HCT116 (cell line): ENCODE data around the gene EPYC.

Experiments
- ATF3 ChIP-seq: IDR thresholded peaks from 2 replicates; pipeline ENCODE4 v1.6.1; 2012
- CTCF ChIP-seq, 3 experiments: fragments of 200-600 bp in 1 of 3; sonication (generic) in 1 of 3; IDR thresholded peaks in 2 of 3; conservative IDR thresholded peaks in 1 of 3; 2 replicates each; pipeline ENCODE4 v1.5.1; 2012 to 2017; ENCODE audit warnings: low read depth in 2 of 3, low read length in 2 of 3, antibody characterized with exemption in 1 of 3, borderline replicate concordance in 1 of 3, control low read depth in 1 of 3, mild to moderate bottlenecking in 1 of 3, mixed read lengths in 1 of 3, mixed run types in 1 of 3, moderate library complexity in 1 of 3; ENCODE audit not compliant: insufficient read depth in 1 of 3
- EZH2phosphoT487 ChIP-seq: fragments of 200-600 bp; IDR thresholded peaks from 2 replicates; pipeline ENCODE4 v1.6.1; 2018; ENCODE audit warnings: antibody characterized with exemption, borderline replicate concordance
- JUND ChIP-seq: IDR thresholded peaks from 2 replicates; pipeline ENCODE4 v1.6.1; 2012
- POLR2A ChIP-seq: IDR thresholded peaks from 2 replicates; pipeline ENCODE4 v1.7.0; 2011; ENCODE audit warnings: borderline replicate concordance; ENCODE audit not compliant: insufficient read depth, insufficient read length; ENCODE audit errors: extremely low read depth
- SP1 ChIP-seq: IDR thresholded peaks from 2 replicates; pipeline ENCODE4 v1.6.1; 2012; ENCODE audit warnings: low read depth
- ZNF274 ChIP-seq: fragments of 200-500 bp; sonication (Bioruptor generic); IDR thresholded peaks from 2 replicates; pipeline ENCODE4 v1.6.1; 2014; ENCODE audit warnings: mild to moderate bottlenecking, low read depth, low read length, inconsistent platforms
- TF ChIP-seq, protein P1 (sequence below): IDR thresholded peaks from 2 replicates; pipeline ENCODE4 v1.6.1; 2012; ENCODE audit warnings: low read depth
- TF ChIP-seq, protein P2 (sequence below): IDR thresholded peaks from 2 replicates; pipeline ENCODE4 v1.6.1; 2012

GRCh38 chr12:90969346-90969745, 35.4 kb downstream of the EPYC start:
- TF ChIP-seq ZNF274 (no peak), POLR2A (no peak), CTCF (IDR thresholded peaks at IDR 0.05 in 2 of 3, conservative IDR thresholded peaks at IDR 0.05 in 1 of 3; ENCODE audit: borderline replicate concordance in 1 of 3, insufficient read depth in 1 of 3, low read depth in 2 of 3, low read length in 2 of 3) (no peak), EZH2phosphoT487 (no peak), JUND (no peak), ATF3 (no peak), SP1 (no peak)
- TF ChIP-seq, protein P1, sequence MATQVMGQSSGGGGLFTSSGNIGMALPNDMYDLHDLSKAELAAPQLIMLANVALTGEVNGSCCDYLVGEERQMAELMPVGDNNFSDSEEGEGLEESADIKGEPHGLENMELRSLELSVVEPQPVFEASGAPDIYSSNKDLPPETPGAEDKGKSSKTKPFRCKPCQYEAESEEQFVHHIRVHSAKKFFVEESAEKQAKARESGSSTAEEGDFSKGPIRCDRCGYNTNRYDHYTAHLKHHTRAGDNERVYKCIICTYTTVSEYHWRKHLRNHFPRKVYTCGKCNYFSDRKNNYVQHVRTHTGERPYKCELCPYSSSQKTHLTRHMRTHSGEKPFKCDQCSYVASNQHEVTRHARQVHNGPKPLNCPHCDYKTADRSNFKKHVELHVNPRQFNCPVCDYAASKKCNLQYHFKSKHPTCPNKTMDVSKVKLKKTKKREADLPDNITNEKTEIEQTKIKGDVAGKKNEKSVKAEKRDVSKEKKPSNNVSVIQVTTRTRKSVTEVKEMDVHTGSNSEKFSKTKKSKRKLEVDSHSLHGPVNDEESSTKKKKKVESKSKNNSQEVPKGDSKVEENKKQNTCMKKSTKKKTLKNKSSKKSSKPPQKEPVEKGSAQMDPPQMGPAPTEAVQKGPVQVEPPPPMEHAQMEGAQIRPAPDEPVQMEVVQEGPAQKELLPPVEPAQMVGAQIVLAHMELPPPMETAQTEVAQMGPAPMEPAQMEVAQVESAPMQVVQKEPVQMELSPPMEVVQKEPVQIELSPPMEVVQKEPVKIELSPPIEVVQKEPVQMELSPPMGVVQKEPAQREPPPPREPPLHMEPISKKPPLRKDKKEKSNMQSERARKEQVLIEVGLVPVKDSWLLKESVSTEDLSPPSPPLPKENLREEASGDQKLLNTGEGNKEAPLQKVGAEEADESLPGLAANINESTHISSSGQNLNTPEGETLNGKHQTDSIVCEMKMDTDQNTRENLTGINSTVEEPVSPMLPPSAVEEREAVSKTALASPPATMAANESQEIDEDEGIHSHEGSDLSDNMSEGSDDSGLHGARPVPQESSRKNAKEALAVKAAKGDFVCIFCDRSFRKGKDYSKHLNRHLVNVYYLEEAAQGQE, result no peak
- TF ChIP-seq, protein P2, sequence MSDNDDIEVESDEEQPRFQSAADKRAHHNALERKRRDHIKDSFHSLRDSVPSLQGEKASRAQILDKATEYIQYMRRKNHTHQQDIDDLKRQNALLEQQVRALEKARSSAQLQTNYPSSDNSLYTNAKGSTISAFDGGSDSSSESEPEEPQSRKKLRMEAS, result no peak
